Uterus (tissue), 4 donors: ENCODE measurements around the gene KRT5. TPM values are rescaled to one million over a fixed set of nuclear protein-coding genes. Genes with fewer than 3 reads are reported as not detected.

Source experiments
- DNase-seq, 2 donors: peaks; one replicate each; pipeline ENCODE4 v3.0.0-alpha.2; 2019 to 2020
- H3K27ac ChIP-seq, 2 donors: fragments of 200-600 bp; sonication (generic); 1 replicate in 1 of 2; 2 replicates in 1 of 2; pipeline ENCODE4 v1.5.1; 2016 to 2018
- H3K27me3 ChIP-seq, 2 donors: fragments of 200-600 bp; sonication (generic); one replicate each; pipeline ENCODE4 v1.5.1; 2018 to 2019; ENCODE audit warnings: control low read depth in 1 of 2
- H3K36me3 ChIP-seq, 2 donors: fragments of 200-600 bp; sonication (generic); one replicate each; pipeline ENCODE4 v1.5.1; 2019; ENCODE audit warnings: control low read depth in 1 of 2
- H3K4me1 ChIP-seq, 2 donors: fragments of 200-600 bp; sonication (generic); one replicate each; pipeline ENCODE4 v1.5.1; 2018 to 2019; ENCODE audit warnings: control low read depth in 1 of 2
- H3K4me3 ChIP-seq, 2 donors: fragments of 200-600 bp; sonication (generic); 1 replicate in 1 of 2; 2 replicates in 1 of 2; pipeline ENCODE4 v1.5.1; 2018 to 2019; ENCODE audit warnings: mild to moderate bottlenecking in 1 of 2
- H3K9me3 ChIP-seq, 2 donors: fragments of 200-600 bp; sonication (generic); one replicate each; pipeline ENCODE4 v1.5.1; 2019; ENCODE audit warnings: control low read depth in 1 of 2
- POLR2A ChIP-seq, 2 donors: fragments of 450-650 bp; IDR thresholded peaks; one replicate each; pipeline ENCODE4 v1.6.1; 2016; ENCODE audit warnings: antibody characterized with exemption in 2 of 2, mild to moderate bottlenecking in 1 of 2, moderate library complexity in 1 of 2
- intact Hi-C: fragments of 100-400 bp; cut with DNase I; formaldehyde crosslinking; loops from one replicate; pipeline ENCODE4 v1.15.1; 2023; ENCODE audit warnings: low total_unique reads
- total RNA-seq, 4 donors: library from RNA; depleted of rRNA in 3 of 4; stranded (reverse); fragments of >200 nt in 3 of 4; gene quantifications; one replicate each; pipeline versions ENCODE4 v1.1.0 to v1.2.4, GENCODE V29; 2014 to 2023
- TF ChIP-seq, protein P1 (sequence below), 4 experiments: fragments of 200-600 bp in 2 of 4; fragments of 450-650 bp in 2 of 4; sonication (generic) in 2 of 4; IDR thresholded peaks; one replicate each; pipeline ENCODE4 v1.5.1; 2016 to 2019; ENCODE audit warnings: antibody characterized with exemption in 4 of 4, mild to moderate bottlenecking in 2 of 4, moderate library complexity in 1 of 4
- donor health status: DM: yes; HTN: yes; CAD: no.

KRT5 gene
- 10 to 100 TPM in 1 of 4 donors, 1 to 10 TPM in 1, not detected in 2; 2.0 to 33.7 TPM for total RNA-seq

DNA sequence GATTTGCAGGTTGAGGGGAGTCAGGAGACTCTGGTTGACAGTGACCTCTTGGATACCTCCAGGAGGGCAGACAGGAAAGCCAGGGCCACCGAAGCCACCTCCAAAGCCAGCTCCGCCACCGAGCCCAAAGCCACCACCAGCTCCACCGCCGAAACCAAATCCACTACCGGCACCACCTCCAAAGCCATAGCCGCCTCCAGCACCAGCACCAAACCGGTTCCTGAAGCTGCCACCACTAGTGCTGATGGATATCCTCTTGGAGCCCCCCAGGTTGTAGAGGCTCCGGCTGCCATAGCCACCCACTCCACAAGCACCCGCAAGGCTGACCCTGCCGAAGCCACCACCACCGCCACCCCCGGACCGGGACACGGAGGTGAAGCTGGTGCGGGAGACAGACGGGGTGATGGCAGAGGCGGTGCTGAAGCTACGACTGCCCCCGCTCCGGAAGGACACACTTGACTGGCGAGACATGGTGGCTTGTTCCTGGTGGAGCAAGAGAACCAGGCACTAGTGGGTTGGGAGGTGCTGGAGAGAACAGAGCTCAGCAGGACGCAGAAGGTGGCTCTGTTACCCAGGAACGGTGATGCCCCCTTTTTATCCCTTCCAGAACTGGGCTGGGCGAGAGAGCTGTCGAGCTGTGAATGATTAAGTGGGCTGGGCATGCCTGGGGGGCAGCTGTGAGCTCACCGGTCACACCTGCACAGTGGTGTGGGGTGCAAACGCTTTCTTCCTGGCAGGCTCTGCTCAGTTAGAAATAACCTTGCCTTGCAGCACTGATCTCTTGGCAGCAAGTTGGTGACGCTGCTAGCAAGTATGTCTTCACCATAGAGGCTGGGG, at the start of gene KRT5:
Gene KRT5 (minus strand): TSS at position 569 of the 837 bp plus-strand sequence. CDS start 98 bp downstream, at position 471.
- H3K36me3 ChIP-seq: no peaks in the 10 kb centered on the region
- no peaks in the 10 kb centered on the region for H3K9me3 ChIP-seq
- no peak within 1 kb of the TSS for H3K4me3 ChIP-seq
- no peak for DNase-seq
- TF ChIP-seq POLR2A (IDR thresholded peaks at IDR 0.05): no peak
- TF ChIP-seq, protein P1, sequence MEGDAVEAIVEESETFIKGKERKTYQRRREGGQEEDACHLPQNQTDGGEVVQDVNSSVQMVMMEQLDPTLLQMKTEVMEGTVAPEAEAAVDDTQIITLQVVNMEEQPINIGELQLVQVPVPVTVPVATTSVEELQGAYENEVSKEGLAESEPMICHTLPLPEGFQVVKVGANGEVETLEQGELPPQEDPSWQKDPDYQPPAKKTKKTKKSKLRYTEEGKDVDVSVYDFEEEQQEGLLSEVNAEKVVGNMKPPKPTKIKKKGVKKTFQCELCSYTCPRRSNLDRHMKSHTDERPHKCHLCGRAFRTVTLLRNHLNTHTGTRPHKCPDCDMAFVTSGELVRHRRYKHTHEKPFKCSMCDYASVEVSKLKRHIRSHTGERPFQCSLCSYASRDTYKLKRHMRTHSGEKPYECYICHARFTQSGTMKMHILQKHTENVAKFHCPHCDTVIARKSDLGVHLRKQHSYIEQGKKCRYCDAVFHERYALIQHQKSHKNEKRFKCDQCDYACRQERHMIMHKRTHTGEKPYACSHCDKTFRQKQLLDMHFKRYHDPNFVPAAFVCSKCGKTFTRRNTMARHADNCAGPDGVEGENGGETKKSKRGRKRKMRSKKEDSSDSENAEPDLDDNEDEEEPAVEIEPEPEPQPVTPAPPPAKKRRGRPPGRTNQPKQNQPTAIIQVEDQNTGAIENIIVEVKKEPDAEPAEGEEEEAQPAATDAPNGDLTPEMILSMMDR (IDR thresholded peaks at IDR 0.05): no peak
- no peak within 1 kb of the TSS for H3K27ac ChIP-seq
- intact Hi-C loops: no loop called here
- no peaks in the 10 kb centered on the region for H3K27me3 ChIP-seq
- H3K4me1 ChIP-seq: no peaks in the 10 kb centered on the region

DNA sequence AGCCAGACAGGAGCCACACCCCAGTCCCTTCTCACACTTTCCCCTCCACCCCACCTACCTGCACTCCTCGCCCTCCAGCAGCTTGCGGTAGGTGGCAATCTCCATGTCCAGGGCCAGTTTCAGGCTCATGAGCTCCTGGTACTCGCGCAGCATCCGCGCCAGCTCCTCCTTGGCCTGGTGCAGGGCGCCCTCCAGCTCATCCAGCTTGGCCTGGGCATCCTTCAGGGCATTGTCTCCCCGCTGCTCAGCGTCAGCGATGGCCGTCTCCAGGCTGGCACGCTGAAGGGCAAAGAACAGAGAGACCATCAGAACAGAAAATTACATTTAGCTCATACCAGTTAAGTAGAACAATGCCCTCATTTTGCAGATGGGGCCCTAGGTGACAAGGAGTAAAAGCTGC, 47.9 kb upstream of the KRT5 start:
- intact Hi-C loops: no loop called here
- H3K27me3 ChIP-seq: no peaks in the 10 kb centered on the region
- H3K27ac ChIP-seq: no peak overlapping the region

DNA sequence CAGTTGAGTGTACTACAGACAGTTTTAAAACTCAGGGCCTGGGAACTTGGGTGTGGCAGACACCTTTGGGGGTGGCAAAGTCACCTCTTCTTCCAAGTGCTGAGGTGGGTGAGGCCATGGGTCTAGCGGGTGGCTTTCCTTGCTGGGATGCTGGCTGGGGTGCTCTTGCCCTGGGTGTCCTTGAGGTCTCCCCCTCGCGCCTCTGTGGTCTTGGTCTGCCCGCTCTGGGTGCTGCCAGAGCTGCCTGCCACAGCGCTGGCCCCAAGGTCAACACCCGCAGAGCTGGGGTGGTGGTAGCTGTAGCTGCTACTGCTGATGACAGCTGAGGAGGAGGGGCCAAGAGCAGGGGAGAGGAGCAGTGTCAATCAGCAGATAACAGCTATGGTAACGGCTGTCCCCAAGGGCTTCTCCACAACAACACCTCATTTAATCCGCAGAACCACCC, 46.7 kb upstream of the KRT5 start:
- no peak for DNase-seq
- no peak overlapping the region for H3K27ac ChIP-seq
- intact Hi-C loops: no loop called here
- no peak overlapping the region for H3K4me3 ChIP-seq
- no peaks in the 10 kb centered on the region for H3K4me1 ChIP-seq
- no peaks in the 10 kb centered on the region for H3K9me3 ChIP-seq
- H3K36me3 ChIP-seq: no peaks in the 10 kb centered on the region
- TF ChIP-seq POLR2A (IDR thresholded peaks at IDR 0.05): no peak
- TF ChIP-seq, protein P1 (IDR thresholded peaks at IDR 0.05): no peak
- no peaks in the 10 kb centered on the region for H3K27me3 ChIP-seq

More for the DNA sequence above, 47.9 kb upstream of the KRT5 start:
- no peaks in the 10 kb centered on the region for H3K36me3 ChIP-seq
- TF ChIP-seq, protein P1 (IDR thresholded peaks at IDR 0.05): no peak
- H3K4me1 ChIP-seq: no peaks in the 10 kb centered on the region
- H3K9me3 ChIP-seq: no peaks in the 10 kb centered on the region
- no peak overlapping the region for H3K4me3 ChIP-seq
- DNase-seq: no peak

DNA sequence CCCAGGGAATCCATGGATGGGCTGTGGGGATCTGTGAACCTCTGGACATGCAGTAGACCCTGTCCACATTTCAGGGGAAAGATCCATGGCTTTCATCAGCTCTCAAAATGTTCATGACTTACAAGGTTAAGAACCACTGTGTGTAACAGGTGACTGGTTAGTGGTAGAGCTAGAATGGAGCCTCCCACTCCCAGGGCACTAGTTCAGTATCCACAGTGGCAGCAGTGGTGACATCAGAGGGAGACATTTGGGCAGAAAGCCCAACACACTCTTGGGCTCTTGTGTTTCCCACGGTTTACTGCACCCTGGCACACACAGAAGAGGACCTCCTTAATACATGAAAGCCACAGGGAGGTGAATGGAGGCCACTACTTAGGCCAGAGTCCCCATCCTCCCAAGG, 44.4 kb upstream of the KRT5 start:
- no peaks in the 10 kb centered on the region for H3K36me3 ChIP-seq
- H3K9me3 ChIP-seq: no peaks in the 10 kb centered on the region
- H3K4me3 ChIP-seq: no peak overlapping the region
- intact Hi-C loops: no loop called here
- TF ChIP-seq, protein P1 (IDR thresholded peaks at IDR 0.05): no peak
- no peak for TF ChIP-seq POLR2A (IDR thresholded peaks at IDR 0.05)
- no peak overlapping the region for H3K27ac ChIP-seq
- H3K27me3 ChIP-seq: no peaks in the 10 kb centered on the region
- H3K4me1 ChIP-seq: no peaks in the 10 kb centered on the region
- no peak for DNase-seq

DNA sequence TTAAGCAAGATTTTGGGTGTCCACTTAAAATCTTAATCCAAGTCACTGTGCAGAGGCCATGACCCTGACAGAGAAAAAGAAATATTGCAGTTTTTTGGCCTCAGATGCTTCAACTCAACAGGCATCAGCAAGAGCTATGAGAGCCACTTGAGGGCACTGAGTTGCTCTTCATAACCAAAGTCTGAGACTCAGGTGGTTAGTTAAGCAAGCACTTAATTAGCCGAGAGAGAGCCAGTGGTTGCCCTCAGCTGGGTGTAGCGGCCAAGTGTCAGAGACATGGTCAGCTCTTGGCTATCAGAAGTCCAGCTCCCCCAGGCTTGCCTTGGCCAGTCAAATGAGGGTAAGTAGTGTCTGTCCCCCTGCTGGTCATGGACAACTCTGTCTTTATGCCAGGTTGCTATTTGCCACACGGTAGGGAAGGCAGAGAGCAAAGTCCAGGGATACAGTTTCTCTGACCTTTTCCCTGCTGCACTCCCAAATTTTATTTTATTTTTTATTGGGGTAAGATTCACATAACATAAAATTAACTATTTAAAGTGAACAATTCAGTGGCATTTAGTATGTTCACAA, 41.8 kb upstream of the KRT5 start:
- intact Hi-C loops: no loop called here
- Histone ChIP-seq H3K4me1 (no peaks in the 10 kb centered on the region), H3K9me3 (no peaks in the 10 kb centered on the region), H3K36me3 (no peaks in the 10 kb centered on the region), H3K27me3 (no peaks in the 10 kb centered on the region), H3K27ac (no peak overlapping the region), H3K4me3 (no peak overlapping the region)
- no peak for DNase-seq
- TF ChIP-seq POLR2A (IDR thresholded peaks at IDR 0.05): no peak
- TF ChIP-seq, protein P1 (IDR thresholded peaks at IDR 0.05): no peak
